Breast epithelium (tissue), 4 donors: Measurements from ENCODE around the gene DOCK9. TPM values are rescaled to one million over a fixed set of nuclear protein-coding genes. Genes with fewer than 3 reads are reported as not detected.

Experiments used
- DNase-seq, 2 donors: peaks; one replicate each; pipeline ENCODE4 v3.0.0-alpha.2; 2019; ENCODE audit warnings: low spot score in 2 of 2
- H3K27ac ChIP-seq, 2 donors: fragments of 200-600 bp; sonication (generic) in 1 of 2; one replicate each; pipeline ENCODE4 v1.5.1; 2016 to 2019; ENCODE audit warnings: mild to moderate bottlenecking in 1 of 2
- H3K27me3 ChIP-seq, 2 donors: fragments of 200-600 bp; sonication (generic) in 1 of 2; one replicate each; pipeline versions ENCODE4 v1.5.1 to v1.6.0; 2017 to 2019; ENCODE audit warnings: control low read depth in 1 of 2, mild to moderate bottlenecking in 1 of 2
- H3K36me3 ChIP-seq: fragments of 200-600 bp; one replicate; pipeline ENCODE4 v1.5.1; 2019
- H3K4me1 ChIP-seq, 2 donors: fragments of 200-600 bp; sonication (generic); one replicate each; pipeline ENCODE4 v1.5.1; 2016 to 2019; ENCODE audit warnings: control low read depth in 1 of 2
- H3K4me3 ChIP-seq, 3 donors: fragments of 200-600 bp; sonication (generic); 1 replicate in 2 of 3; 2 replicates in 1 of 3; pipeline ENCODE4 v1.5.1; 2016 to 2019; ENCODE audit warnings: mild to moderate bottlenecking in 3 of 3, moderate library complexity in 2 of 3
- H3K9me3 ChIP-seq, 2 donors: fragments of 200-600 bp; sonication (generic) in 1 of 2; one replicate each; pipeline ENCODE4 v1.5.1; 2016 to 2019; ENCODE audit warnings: control low read depth in 1 of 2
- CTCF ChIP-seq, 3 donors: fragments of 450-650 bp; IDR thresholded peaks; one replicate each; pipeline ENCODE4 v1.5.1; 2016 to 2017; ENCODE audit warnings: antibody characterized with exemption in 3 of 3, mild to moderate bottlenecking in 3 of 3, moderate library complexity in 3 of 3
- POLR2A ChIP-seq: fragments of 450-650 bp; IDR thresholded peaks from one replicate; pipeline ENCODE4 v1.6.1; 2016; ENCODE audit warnings: antibody characterized with exemption, mild to moderate bottlenecking, moderate library complexity
- POLR2AphosphoS5 ChIP-seq, 3 donors: sonication (generic); formaldehyde crosslinking; IDR thresholded peaks; one replicate each; pipeline ENCODE4 v1.6.1; 2017; ENCODE audit warnings: antibody characterized with exemption in 3 of 3
- intact Hi-C: fragments of 100-400 bp; cut with DNase I; formaldehyde crosslinking; loops from one replicate; pipeline ENCODE4 v1.15.1; 2023; ENCODE audit warnings: low total_unique reads
- total RNA-seq, 3 donors: library from RNA; depleted of rRNA; stranded (reverse); fragments of >200 nt; gene quantifications; one replicate each; pipeline ENCODE4 v1.1.0, GENCODE V29; 2016

Gene DOCK9
- total RNA-seq, 3 donors from 2014 or later: 85.5 to 155 (median 92.2) TPM

GRCh38 chr13:98839856-98840769 lies 137.8 kb downstream of the DOCK9 start:
- intact Hi-C loops: no loop called here
- no peak for DNase-seq
- no peaks in the 10 kb centered on the region for H3K9me3 ChIP-seq
- no peaks in the 10 kb centered on the region for H3K27me3 ChIP-seq
- TF ChIP-seq CTCF (IDR thresholded peaks at IDR 0.05) (peak; percentile 53 to 69 (median 66)), POLR2A (no peak), POLR2AphosphoS5 (IDR thresholded peaks at IDR 0.05) (no peak)
- no peaks in the 10 kb centered on the region for H3K4me1 ChIP-seq
- no peak overlapping the region for H3K27ac ChIP-seq
- no peak overlapping the region for H3K4me3 ChIP-seq
- H3K36me3 ChIP-seq: no peaks in the 10 kb centered on the region

GRCh38 chr13:98838776-98839175 lies 139.1 kb downstream of the DOCK9 start:
- H3K36me3 ChIP-seq: no peaks in the 10 kb centered on the region
- no peak overlapping the region for H3K27ac ChIP-seq
- DNase-seq: no peak
- intact Hi-C loops: no loop called here
- TF ChIP-seq CTCF (IDR thresholded peaks at IDR 0.05): no peak
- TF ChIP-seq POLR2A: no peak
- no peak for TF ChIP-seq POLR2AphosphoS5 (IDR thresholded peaks at IDR 0.05)
- H3K4me1 ChIP-seq: no peaks in the 10 kb centered on the region
- H3K9me3 ChIP-seq: no peaks in the 10 kb centered on the region
- H3K27me3 ChIP-seq: no peaks in the 10 kb centered on the region
- no peak overlapping the region for H3K4me3 ChIP-seq

GRCh38 chr13:98837896-98838295 lies 140.0 kb downstream of the DOCK9 start:
- intact Hi-C loops: no loop called here
- no peaks in the 10 kb centered on the region for H3K9me3 ChIP-seq
- H3K27ac ChIP-seq: no peak overlapping the region
- no peaks in the 10 kb centered on the region for H3K4me1 ChIP-seq
- H3K36me3 ChIP-seq: no peaks in the 10 kb centered on the region
- TF ChIP-seq CTCF (IDR thresholded peaks at IDR 0.05): no peak
- no peak for TF ChIP-seq POLR2A
- TF ChIP-seq POLR2AphosphoS5 (IDR thresholded peaks at IDR 0.05): no peak
- no peak for DNase-seq
- no peak overlapping the region for H3K4me3 ChIP-seq
- H3K27me3 ChIP-seq: no peaks in the 10 kb centered on the region

GRCh38 chr13:98835156-98835555 lies 142.7 kb downstream of the DOCK9 start:
- no peak overlapping the region for H3K4me3 ChIP-seq
- TF ChIP-seq POLR2AphosphoS5 (IDR thresholded peaks at IDR 0.05) (no peak), CTCF (IDR thresholded peaks at IDR 0.05) (no peak), POLR2A (no peak)
- no peaks in the 10 kb centered on the region for H3K9me3 ChIP-seq
- H3K27ac ChIP-seq: no peak overlapping the region
- DNase-seq: no peak
- H3K27me3 ChIP-seq: no peaks in the 10 kb centered on the region
- H3K36me3 ChIP-seq: no peaks in the 10 kb centered on the region
- intact Hi-C loops: no loop called here
- H3K4me1 ChIP-seq: no peaks in the 10 kb centered on the region

GRCh38 chr13:98834254-98834960 lies 143.5 kb downstream of the DOCK9 start:
- intact Hi-C loops: no loop called here
- TF ChIP-seq CTCF (IDR thresholded peaks at IDR 0.05) (no peak), POLR2A (no peak), POLR2AphosphoS5 (IDR thresholded peaks at IDR 0.05) (no peak)
- no peak for DNase-seq
- H3K4me3 ChIP-seq: no peak overlapping the region
- H3K9me3 ChIP-seq: no peaks in the 10 kb centered on the region
- no peaks in the 10 kb centered on the region for H3K4me1 ChIP-seq
- H3K36me3 ChIP-seq: no peaks in the 10 kb centered on the region
- no peak overlapping the region for H3K27ac ChIP-seq
- no peaks in the 10 kb centered on the region for H3K27me3 ChIP-seq
